Progenitor cell of endocrine pancreas (in vitro differentiated cells): ENCODE measurements around the gene UBR4. TPM values are rescaled to one million over a fixed set of nuclear protein-coding genes. Genes with fewer than 3 reads are reported as not detected.
A peak's percentile ranks its signal among the peaks of the same experiment; 100 is the strongest.

Source experiments
- DNase-seq: peaks from one replicate; pipeline ENCODE4 v3.0.0; 2021; ENCODE audit warnings: low spot score; ENCODE audit not compliant: unreplicated experiment
- H3K27ac Mint-ChIP-seq: 2 replicates; pipeline ENCODE4 v1.8.0; 2021; ENCODE audit warnings: mild to moderate bottlenecking, moderate library complexity, mixed read lengths
- H3K27me3 Mint-ChIP-seq: 2 replicates; pipeline ENCODE4 v1.8.0; 2021; ENCODE audit warnings: mixed read lengths
- H3K36me3 Mint-ChIP-seq: 2 replicates; pipeline ENCODE4 v1.8.0; 2022; ENCODE audit warnings: mixed read lengths; ENCODE audit not compliant: insufficient read depth
- H3K4me1 Mint-ChIP-seq: 2 replicates; pipeline ENCODE4 v1.8.0; 2021; ENCODE audit warnings: low read depth, mixed read lengths
- H3K4me3 Mint-ChIP-seq: 2 replicates; pipeline ENCODE4 v1.8.0; 2021; ENCODE audit warnings: low read depth, mild to moderate bottlenecking, moderate library complexity, mixed read lengths
- H3K9me3 Mint-ChIP-seq: 2 replicates; pipeline ENCODE4 v1.8.0; 2021; ENCODE audit warnings: low read depth, mixed read lengths
- total RNA-seq: library from RNA; stranded (reverse); gene quantifications from 2 replicates; pipeline ENCODE4 v1.2.1, GENCODE V29; 2021
- TF ChIP-seq, protein P1 (sequence below): fragments of 200-600 bp; sonication (generic); IDR thresholded peaks from one replicate; pipeline ENCODE4 v1.5.0; 2021; ENCODE audit warnings: antibody characterized with exemption, mild to moderate bottlenecking; ENCODE audit not compliant: unreplicated experiment

The UBR4 gene
- total RNA-seq, 1 donor from 2014 or later, result 155 TPM

DNA sequence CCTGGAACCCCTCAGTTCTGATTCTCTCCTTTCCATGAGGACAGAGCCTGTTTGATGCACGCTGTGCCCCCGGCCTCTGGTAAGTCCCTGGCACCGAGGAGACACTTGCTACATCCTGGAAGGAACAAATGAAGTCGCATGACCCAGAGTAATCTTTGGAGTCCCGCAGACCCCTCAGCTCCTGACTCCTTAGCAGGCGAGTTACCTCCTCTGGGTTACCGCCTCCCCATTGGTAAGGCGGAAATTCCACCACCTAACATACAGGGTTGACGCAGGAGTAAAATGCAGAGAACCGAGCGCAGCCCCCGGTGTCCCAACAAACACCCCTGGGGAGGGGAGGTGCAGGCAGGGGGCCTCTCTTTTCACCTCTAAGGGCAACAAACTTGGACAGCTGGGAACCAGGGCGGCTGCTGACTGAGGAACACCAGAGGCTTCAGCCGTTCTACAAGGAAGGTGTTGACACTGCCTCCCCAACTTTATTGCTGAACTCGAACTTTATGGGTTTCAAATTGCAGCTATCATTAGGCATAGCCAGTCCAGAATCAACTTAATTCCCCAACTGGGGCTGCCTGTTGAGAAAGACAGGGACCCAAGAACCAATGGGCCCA is 138.3 kb downstream of the UBR4 start:
- Mint-ChIP-seq H3K4me3 (no peak overlapping the region), H3K27ac (peak overlapping the region; percentile 53), H3K36me3 (peaks cover 13% of the 10 kb centered on the region), H3K27me3 (no peaks in the 10 kb centered on the region), H3K4me1 (peaks cover 10% of the 10 kb centered on the region), H3K9me3 (no peaks in the 10 kb centered on the region)
- TF ChIP-seq, protein P1, sequence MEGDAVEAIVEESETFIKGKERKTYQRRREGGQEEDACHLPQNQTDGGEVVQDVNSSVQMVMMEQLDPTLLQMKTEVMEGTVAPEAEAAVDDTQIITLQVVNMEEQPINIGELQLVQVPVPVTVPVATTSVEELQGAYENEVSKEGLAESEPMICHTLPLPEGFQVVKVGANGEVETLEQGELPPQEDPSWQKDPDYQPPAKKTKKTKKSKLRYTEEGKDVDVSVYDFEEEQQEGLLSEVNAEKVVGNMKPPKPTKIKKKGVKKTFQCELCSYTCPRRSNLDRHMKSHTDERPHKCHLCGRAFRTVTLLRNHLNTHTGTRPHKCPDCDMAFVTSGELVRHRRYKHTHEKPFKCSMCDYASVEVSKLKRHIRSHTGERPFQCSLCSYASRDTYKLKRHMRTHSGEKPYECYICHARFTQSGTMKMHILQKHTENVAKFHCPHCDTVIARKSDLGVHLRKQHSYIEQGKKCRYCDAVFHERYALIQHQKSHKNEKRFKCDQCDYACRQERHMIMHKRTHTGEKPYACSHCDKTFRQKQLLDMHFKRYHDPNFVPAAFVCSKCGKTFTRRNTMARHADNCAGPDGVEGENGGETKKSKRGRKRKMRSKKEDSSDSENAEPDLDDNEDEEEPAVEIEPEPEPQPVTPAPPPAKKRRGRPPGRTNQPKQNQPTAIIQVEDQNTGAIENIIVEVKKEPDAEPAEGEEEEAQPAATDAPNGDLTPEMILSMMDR, result no peak
- DNase-seq, result no peak

DNA sequence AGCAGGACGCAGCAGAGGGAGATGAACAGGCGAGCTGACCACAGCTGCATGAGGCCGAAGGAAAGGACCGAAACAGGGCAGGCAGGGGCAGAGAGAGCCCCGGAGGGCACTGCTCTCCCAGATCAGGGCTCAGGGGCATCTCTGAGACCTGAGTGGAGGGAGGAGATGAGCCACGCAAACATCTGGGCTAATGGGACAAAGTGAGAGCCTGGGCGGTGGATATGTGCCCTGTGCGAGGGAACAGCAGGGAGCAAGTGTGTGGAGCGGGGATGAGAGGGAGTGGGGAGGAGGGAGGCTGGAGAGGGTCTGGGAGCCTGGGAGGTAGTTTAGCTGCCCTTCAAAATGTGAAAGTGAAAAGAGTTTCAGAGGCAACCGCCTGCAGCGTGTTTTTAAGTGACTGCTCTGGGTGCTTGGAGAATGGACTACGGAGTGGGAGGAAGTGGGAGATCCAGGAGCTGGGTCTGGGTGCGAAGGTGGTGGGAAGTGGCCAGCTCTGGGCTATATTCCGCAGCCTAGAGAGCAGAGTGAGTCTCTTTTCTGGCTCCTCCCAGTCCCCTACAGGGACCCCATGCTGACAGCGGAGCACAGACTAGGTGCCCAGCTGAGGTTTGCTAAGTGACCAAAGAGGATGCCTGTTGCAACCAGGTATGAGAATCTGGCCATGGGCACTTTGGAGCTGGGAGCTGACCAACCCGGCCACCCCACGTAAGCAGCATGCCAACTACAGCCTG is 139.0 kb downstream of the UBR4 start:
- no peaks in the 10 kb centered on the region for H3K9me3 Mint-ChIP-seq
- peaks cover 12% of the 10 kb centered on the region for H3K4me1 Mint-ChIP-seq
- no peaks in the 10 kb centered on the region for H3K27me3 Mint-ChIP-seq
- H3K36me3 Mint-ChIP-seq, result peaks cover 9% of the 10 kb centered on the region
- H3K4me3 Mint-ChIP-seq, result no peak overlapping the region
- H3K27ac Mint-ChIP-seq, result peak overlapping the region; percentile 53
- TF ChIP-seq, protein P1, result no peak
- DNase-seq, result no peak

DNA sequence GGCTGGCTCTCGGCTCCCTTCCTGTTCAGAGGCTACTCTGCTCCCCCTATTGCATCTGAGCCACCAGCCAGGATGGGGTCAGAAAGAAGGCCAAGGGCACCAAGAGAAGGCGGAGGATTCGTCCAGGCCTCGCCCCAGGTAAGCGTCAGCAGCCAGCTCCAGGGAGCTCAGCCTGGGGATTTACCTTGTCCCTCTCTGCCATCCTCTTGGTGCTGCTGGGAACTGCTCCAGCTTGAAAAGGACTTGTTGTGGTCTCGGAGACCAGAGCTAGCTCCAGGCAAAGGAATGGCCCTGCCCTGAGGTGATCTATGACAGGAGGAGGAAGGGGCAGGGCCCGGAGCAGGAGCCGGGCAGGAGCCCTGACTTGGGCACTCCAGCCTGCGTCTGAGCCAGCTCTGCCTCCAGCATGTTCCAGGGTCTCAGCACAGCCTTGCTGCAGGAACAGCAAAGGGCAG is 139.8 kb downstream of the UBR4 start:
- H3K36me3 Mint-ChIP-seq, result peaks cover 5% of the 10 kb centered on the region
- peak overlapping the region; percentile 52 for H3K27ac Mint-ChIP-seq
- H3K4me1 Mint-ChIP-seq, result peaks cover 12% of the 10 kb centered on the region
- no peak for DNase-seq
- no peaks in the 10 kb centered on the region for H3K27me3 Mint-ChIP-seq
- no peaks in the 10 kb centered on the region for H3K9me3 Mint-ChIP-seq
- no peak overlapping the region for H3K4me3 Mint-ChIP-seq
- TF ChIP-seq, protein P1, result no peak

DNA sequence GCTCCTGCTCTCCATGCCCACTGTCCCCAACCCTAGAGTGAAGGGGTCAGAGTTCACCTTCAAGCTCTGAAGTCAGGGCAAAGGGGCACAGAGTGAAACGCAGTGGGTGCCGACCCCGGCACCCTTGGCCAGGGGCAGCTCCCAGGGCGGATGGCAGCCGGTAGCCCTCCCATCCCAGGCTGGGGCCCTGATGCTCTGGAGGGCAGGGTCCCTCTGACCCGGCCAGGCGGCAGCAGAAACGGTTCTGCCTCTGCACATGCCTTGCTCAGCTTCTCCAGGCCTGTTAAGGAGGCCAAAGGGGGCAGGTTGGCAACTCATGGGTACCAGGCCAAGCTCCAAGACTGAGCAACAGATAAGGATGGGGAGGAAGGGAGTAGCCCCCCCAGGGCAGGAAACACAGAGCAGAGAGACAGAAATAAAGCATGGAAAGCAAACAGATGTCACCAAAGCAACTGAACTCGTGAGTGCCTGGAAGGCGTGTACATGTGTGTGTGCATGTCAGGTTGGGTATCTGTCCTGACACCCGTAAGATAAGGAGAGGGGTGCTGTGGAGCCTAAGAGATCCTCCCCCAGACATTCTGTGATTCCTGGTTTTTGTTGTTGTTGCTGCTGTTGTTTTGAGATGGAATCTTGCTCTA is 141.3 kb downstream of the UBR4 start:
- Mint-ChIP-seq H3K27ac (peak overlapping the region; percentile 52), H3K36me3 (peaks cover 2% of the 10 kb centered on the region), H3K4me1 (peaks cover 12% of the 10 kb centered on the region), H3K9me3 (no peaks in the 10 kb centered on the region), H3K4me3 (no peak overlapping the region), H3K27me3 (no peaks in the 10 kb centered on the region)
- DNase-seq, result no peak
- TF ChIP-seq, protein P1, result no peak

DNA sequence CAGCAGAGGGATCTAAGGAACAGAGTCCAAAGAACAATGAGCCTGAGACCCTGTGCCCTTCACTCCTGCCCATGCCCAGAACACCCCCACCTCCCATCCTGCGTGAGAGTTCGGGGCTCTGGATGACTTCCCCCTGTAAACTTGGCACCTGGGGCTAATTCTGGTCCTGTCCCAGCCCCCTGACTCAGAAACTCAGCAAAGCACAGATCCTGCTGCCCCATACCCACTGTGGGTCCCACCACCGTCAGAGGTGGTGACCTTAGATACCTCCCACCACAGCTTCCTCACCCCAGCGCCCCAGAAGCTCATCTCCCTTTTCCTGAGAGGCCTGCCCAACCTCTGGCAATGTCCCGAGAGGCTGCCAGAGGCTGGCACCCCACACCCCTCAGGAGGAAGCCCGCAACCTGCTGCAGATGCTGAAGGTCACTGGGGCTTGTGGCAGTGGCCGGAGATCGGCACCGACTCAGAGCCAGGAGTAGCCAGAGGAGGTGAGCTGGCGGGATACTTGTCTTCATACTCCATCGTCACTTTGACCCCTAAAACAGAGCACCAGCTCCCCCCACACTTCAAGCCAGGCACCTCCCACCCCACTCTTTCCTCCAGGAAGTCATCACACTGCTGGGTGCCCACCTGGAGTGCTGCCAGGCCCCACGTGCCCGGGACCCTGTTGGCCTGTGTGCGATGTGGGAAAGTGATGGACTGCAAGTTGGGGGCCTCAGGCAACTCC is 142.0 kb downstream of the UBR4 start:
- Mint-ChIP-seq H3K4me1 (peaks cover 12% of the 10 kb centered on the region), H3K4me3 (no peak overlapping the region), H3K27ac (peak overlapping the region; percentile 86), H3K9me3 (no peaks in the 10 kb centered on the region), H3K36me3 (no peaks in the 10 kb centered on the region), H3K27me3 (no peaks in the 10 kb centered on the region)
- TF ChIP-seq, protein P1, result no peak
- no peak for DNase-seq
